ENCODE measurements around the gene CAMSAP2. TPM values are rescaled to one million over a fixed set of nuclear protein-coding genes. Genes with fewer than 3 reads are reported as not detected.

Gene CAMSAP2
- total RNA-seq, 1 donor from 2014 or later: 130 TPM

DNA sequence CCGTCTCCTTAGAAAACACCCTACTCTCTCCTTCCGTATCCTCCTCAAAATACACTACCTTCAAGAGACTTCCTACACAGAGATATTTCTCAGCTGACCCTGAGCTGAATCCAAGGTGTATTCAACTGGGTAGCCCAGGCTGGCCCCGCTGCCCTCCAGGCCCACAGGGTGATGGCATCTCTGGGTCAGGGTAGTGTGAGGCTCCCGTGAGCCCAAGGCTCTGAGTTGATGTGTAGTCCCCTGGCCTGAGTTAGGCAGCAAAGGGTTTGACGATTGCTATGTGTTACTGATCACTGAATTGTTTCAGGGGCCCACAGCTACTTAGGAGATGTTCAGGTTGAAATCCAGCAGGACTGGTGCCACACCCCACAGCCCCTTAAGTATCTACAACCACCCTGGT, 162.7 kb downstream of the CAMSAP2 start:
- DNase-seq: no peak

DNA sequence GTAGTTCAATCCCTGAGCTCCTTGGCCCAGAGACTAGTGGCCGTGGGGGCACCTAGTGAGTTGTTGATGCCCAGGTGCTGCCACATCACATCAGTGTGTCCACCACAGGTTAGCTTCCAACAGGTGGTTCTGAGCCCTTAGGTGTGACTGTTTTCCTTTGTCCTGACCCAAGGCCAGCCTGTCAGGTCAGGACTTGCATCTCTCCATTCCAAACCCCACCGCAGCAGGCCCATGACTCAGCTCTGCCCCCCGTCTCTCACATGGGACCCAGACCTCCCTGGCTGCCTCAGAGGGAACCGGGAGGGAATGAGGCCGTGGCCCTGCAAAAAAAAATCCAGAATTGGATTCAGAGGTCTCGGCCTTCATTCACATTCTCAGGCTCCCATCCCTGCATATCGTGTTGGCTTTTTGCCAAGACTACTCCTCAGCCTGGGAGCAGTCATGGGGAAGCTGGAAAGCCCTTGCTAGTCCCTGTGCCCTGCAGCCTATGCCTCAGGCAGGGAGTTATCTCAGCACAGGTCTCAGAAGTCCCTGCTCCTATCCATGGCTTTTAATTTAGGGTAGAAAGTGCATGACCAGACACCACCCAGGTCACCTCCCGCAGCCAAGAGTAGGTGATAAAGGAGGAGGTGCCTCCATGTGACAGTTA, 163.2 kb downstream of the CAMSAP2 start:
- no peak for DNase-seq

DNA sequence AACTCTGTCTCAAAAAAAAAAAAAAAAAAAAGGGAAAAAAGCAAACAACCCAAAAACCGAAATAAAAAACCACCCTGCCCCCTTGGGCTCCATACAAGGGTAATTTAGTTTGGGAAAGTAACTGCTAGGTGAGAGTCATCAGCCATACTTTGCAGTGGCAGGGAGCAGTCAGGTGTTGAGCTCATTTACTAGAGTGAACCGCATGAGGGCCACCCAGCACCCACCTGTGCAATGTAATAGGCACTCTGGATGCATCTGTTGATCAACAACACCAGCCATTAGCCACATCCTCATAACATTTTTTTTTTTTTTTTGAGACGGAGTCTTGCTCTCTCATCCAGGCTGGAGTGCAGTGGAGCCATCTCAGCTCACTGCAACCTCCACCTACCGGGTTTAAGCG, 165.1 kb downstream of the CAMSAP2 start:
- no peak for DNase-seq

DNA sequence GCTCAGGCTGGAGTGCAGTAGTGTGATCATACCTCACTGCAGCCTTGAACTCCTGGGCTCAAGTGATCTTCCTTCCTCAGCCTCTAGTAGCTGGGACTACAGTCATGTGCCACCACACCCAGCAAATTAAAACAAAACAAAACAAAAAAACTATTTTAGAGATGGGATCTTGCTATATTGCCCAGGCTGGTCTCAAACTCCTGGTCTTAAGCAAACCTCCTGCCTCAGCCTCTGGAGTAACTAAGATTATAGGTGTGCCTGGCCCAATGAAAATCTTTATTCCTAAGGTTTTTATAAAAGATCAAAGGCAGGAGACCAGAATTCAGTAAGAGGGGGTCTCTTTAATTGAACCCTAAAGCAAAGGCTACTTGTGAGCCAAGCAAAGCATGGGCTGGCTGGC, 166.1 kb downstream of the CAMSAP2 start:
- no peak for DNase-seq

DNA sequence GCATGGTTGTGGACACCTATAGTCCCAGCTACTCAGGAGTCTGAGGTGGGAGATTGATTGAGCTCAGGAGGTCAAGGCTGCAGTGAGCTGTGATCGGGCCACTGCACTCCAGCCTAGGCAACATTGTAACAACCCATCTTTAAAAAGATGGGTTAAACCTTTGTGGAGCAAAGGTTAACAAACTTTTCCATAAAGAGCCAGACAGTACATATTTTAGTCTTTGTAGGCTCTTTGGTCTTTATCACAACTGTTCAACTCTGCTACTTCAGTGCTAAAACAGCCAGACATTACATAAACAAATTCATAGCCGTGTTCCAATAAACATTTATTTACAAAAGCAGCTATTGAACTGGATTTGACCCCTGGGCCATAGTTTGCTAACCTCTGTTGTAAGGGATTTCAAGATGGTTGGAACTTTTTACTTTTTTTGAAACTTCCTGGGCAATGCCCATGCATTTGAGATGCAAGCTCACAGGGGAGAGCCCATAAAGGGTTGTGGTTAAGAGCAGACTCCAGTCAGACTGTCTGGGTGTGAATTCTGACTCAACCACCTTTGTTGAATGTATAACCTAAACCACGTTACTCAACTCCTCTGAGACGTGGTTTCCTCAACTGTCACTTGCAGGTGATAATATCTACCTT, 166.8 kb downstream of the CAMSAP2 start:
- DNase-seq: no peak

DNA sequence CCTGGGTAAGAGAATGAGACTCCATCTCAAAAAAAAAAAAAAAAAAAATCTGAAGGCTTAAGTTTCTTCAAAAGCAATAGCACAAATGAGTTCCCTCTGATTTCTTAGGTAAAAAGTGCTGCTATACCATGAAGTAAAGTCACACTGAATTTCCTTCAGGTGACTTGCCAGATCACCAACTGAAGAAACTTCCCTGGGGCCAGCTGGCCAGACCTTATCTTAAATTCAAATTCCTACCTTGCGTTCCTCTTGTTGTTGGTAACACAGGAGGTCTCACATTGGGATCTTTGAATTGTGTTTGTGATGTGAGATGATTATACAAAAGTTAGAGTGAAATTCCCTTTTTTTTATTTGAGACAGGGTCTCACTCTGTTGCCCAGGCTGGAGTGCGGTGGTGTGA, 167.8 kb downstream of the CAMSAP2 start:
- no peak for DNase-seq

DNA sequence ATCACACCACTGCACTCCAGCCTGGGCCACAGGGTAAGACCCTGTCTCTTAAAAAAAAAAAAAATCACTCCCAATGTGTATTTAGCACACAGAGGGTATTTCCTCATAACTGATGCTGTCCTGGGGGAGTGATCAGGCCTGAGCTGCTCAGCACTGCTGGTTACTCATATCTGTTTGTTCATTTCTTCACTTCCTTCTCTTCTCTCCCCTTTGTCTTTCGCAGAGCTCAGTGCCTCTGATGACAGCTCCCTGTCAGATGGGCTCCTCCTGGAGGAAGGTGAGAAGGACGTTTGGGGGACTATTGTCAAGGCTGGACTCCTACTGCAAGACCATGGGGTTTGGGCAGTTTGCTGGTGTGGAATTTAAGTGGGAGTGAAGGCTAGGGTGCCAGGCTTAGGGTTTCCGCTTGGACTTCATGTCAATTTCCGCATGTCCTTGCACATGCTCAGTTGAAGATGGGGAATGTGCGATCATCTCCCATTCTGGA, 169.0 kb downstream of the CAMSAP2 start:
- DNase-seq: no peak

DNA sequence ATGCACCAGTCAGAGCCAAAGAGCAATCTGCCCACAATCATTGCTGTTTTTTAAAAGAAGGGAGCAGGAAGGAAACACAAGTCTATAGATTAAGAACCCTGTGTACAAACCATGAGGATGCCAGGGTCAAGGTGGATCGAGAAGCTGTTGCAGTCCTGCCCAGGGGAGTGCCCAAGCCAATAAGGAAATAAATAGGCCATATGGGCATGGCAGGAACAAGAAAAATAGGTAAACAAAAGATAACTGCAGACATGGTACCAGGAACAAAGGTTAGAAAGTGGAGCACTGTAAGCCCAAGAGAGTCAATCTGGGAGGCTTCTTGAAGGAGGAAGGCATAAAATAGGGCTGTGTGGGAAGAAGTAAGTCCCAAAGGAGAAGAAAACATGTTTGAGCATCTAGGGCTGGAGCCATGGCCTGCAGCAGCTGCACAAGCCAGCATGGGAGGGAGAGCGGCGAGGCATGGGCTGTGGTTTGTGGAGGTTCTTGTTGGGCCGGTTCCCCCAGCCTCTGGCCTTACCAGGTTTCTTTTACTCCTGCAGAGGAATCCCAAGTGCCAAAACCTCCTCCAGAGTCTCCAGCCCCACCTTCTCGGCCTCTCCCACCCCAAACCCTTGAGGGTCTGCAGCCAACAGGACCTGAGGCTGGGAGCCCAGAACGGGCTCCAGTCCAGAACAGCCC, 169.6 kb downstream of the CAMSAP2 start:
- DNase-seq: no peak

DNA sequence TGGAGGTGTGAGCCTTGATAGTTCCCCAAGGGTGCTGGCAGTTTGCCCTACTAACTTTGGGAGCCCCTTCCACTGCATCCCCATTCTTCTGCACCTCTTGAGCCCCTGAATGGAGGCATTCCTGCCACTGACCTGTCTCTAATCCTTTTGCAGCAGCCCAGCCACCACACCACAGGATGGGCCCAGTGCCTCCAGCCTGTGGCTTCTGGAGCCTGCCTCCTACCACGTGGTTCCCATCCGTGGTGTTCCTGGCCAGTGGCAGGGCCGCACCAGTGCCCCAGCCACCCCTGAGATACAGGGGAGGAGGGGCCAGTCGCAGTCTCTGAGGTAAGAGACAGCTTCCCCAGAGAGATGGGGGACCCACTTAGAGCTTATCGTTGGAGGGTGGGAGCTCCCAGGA, 170.4 kb downstream of the CAMSAP2 start:
- DNase-seq: no peak

DNA sequence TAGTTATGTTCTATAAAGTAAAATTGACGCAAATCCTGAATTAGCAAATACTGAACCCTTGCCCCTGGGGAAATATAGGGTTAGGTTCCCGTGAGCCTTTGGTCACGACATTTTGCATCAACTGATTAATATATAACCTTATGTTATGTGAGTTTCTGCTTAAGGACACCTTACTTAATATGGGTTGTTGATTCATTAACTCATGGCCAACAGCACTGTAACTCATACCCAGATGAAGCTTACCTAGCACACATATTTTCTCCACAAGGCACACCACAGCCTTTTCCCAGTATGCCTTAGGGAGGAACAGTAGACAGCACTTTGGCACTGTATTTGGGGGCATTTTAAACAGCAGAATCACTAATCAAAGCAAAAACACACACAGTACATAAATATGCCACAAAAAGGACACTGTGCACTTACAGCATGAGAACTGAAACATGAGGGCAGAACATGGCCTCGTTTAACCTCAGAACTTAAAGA, 171.1 kb downstream of the CAMSAP2 start:
- DNase-seq: no peak

Other genes starting within 250 kb of the CAMSAP2 start
- 1.9 TPM for gene KIF14, start 118.1 kb upstream of the CAMSAP2 start, total RNA-seq
- 20.0 TPM for gene DDX59, start 69.0 kb upstream of the CAMSAP2 start, total RNA-seq
- gene GPR25, start 134.1 kb downstream of the CAMSAP2 start, total RNA-seq: not detected
- 1.4 TPM for gene INAVA, start 156.0 kb downstream of the CAMSAP2 start, total RNA-seq